GM21381 (cell line): ENCODE results near the gene BLM.

ENCODE experiments used
- ATAC-seq: cut with Tn5 transposase; IDR thresholded peaks from one replicate; pipeline ENCODE4 v1.9.1; 2021; ENCODE audit warnings: mild to moderate bottlenecking, moderate library complexity; ENCODE audit not compliant: unreplicated experiment

BLM gene

GRCh38 chr15:90691369-90691768, 25.8 kb upstream of the BLM start:
- ATAC-seq: no peak

GRCh38 chr15:90691982-90692773, 25.0 kb upstream of the BLM start:
- peak; percentile 55 for ATAC-seq

- no peak for ATAC-seq
Measured at GRCh38 chr15:90694987-90695386, 22.2 kb upstream of the BLM start.

GRCh38 chr15:90697175-90697574, 20.0 kb upstream of the BLM start:
- no peak for ATAC-seq

GRCh38 chr15:90698629-90699028, 18.5 kb upstream of the BLM start:
- no peak for ATAC-seq

GRCh38 chr15:90701048-90701447, 16.1 kb upstream of the BLM start:
- ATAC-seq: no peak

GRCh38 chr15:90701880-90702630, 15.1 kb upstream of the BLM start:
- ATAC-seq: no peak

- ATAC-seq: no peak
Measured at GRCh38 chr15:90703455-90703854, 13.7 kb upstream of the BLM start.

- no peak for ATAC-seq
Measured at GRCh38 chr15:90705212-90705611, 11.9 kb upstream of the BLM start.

GRCh38 chr15:90706394-90707327, 10.5 kb upstream of the BLM start:
- no peak for ATAC-seq

- ATAC-seq: no peak
Measured at GRCh38 chr15:90707489-90707888, 9.7 kb upstream of the BLM start.

- ATAC-seq: no peak
Measured at GRCh38 chr15:90708516-90708915, 8.6 kb upstream of the BLM start.

GRCh38 chr15:90709278-90709677, 7.9 kb upstream of the BLM start:
- no peak for ATAC-seq

GRCh38 chr15:90710436-90711027, 6.6 kb upstream of the BLM start:
- ATAC-seq: no peak

GRCh38 chr15:90711418-90711824, 5.7 kb upstream of the BLM start:
- ATAC-seq: no peak

- ATAC-seq: no peak
Measured at GRCh38 chr15:90711842-90712241, 5.3 kb upstream of the BLM start.

GRCh38 chr15:90713081-90713480, 4.1 kb upstream of the BLM start:
- ATAC-seq: no peak

GRCh38 chr15:90716317-90716975, 700 bp upstream of the BLM start:
- ATAC-seq: no peak

GRCh38 chr15:90718232-90718631, 1.1 kb downstream of the BLM start:
- no peak for ATAC-seq

GRCh38 chr15:90720131-90720530, 3.0 kb downstream of the BLM start:
- ATAC-seq: no peak
